DLD1 (cell line): ENCODE results near the gene COL9A3.

Source experiments
- in situ Hi-C: cut with HindIII; loops from 2 replicates; pipeline ENCODE4 v1.10.0; 2017; ENCODE audit warnings: low sequenced_read_pairs

The COL9A3 gene

GRCh38 chr20:62795023-62795761 is 21.7 kb upstream of the COL9A3 start:
- in situ Hi-C loops, result no loop called here

- in situ Hi-C loops, result no loop called here
These were observed 20.0 kb upstream of the COL9A3 start for GRCh38 chr20:62796699-62797491.

GRCh38 chr20:62797671-62798532 is 18.9 kb upstream of the COL9A3 start:
- in situ Hi-C loops, result no loop called here

- in situ Hi-C loops, result no loop called here
These were observed 17.8 kb upstream of the COL9A3 start for GRCh38 chr20:62799036-62799435.

GRCh38 chr20:62799459-62799858 is 17.4 kb upstream of the COL9A3 start:
- in situ Hi-C loops, result no loop called here

- in situ Hi-C loops, result no loop called here
These were observed 17.0 kb upstream of the COL9A3 start for GRCh38 chr20:62799873-62800272.

GRCh38 chr20:62800314-62801259 is 16.3 kb upstream of the COL9A3 start:
- in situ Hi-C loops, result no loop called here

GRCh38 chr20:62801284-62802010 is 15.4 kb upstream of the COL9A3 start:
- in situ Hi-C loops, result no loop called here

- in situ Hi-C loops, result no loop called here
These were observed 14.7 kb upstream of the COL9A3 start for GRCh38 chr20:62802026-62802712.

- in situ Hi-C loops, result no loop called here
These were observed 12.7 kb upstream of the COL9A3 start for GRCh38 chr20:62804021-62804626.

GRCh38 chr20:62804627-62805154 is 12.2 kb upstream of the COL9A3 start, which contains the start of gene OGFR:
TSS of gene OGFR (plus strand) at chr20:62804835. CDS start at chr20:62804860, 25 bp downstream.
- in situ Hi-C loops, result no loop called here

- in situ Hi-C loops, result no loop called here
These were observed 11.6 kb upstream of the COL9A3 start for GRCh38 chr20:62805155-62805710.

GRCh38 chr20:62805711-62806382 is 11.0 kb upstream of the COL9A3 start:
- in situ Hi-C loops, result no loop called here

GRCh38 chr20:62806383-62807050 is 10.3 kb upstream of the COL9A3 start:
- in situ Hi-C loops, result no loop called here

- in situ Hi-C loops, result no loop called here
These were observed 9.2 kb upstream of the COL9A3 start for GRCh38 chr20:62807444-62808210.
